ENCODE measurements around the gene ABCG8.

DNA sequence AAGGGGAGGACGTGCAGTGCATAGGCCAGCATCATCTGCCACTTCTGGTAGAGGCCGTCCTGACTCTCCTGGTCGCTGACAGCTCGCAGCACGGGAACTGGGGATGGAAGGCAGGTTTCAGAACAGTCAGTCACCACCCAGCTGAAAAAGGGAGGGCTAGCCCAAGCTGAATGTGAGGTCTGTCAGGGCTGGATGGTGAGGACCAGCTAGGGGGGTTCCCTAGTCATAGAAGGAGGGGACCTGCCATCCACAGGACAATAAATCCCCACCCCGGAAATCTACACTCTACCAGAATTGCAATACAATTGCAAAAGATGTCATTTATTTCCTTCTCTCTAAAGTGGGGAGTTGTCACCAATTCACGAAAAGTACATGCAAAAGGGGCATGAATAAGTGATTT, 15.9 kb upstream of the ABCG8 start:
- TF ChIP-seq POLR2A (conservative IDR thresholded peaks at IDR 0.05) (no peak), ZNF146 (CRISPR knock-in tag; IDR thresholded peaks at IDR 0.05; ENCODE audit: unreplicated experiment) (no peak), MAZ (CRISPR knock-in tag; conservative IDR thresholded peaks at IDR 0.05 in 1 of 2, IDR thresholded peaks at IDR 0.05 in 1 of 2) (no peak), MYC (IDR thresholded peaks at IDR 0.05; ENCODE audit: low read depth, low read length) (no peak), MYC (CRISPR knock-in tag; IDR thresholded peaks at IDR 0.05; ENCODE audit: borderline replicate concordance, low read depth) (no peak), ZNF224 (CRISPR knock-in tag; IDR thresholded peaks at IDR 0.05) (no peak), FOXJ3 (CRISPR knock-in tag; IDR thresholded peaks at IDR 0.05) (no peak), POLR2AphosphoS5 (IDR thresholded peaks at IDR 0.05; ENCODE audit: control insufficient read depth, insufficient read depth, low read depth, low read length) (no peak), ZFP1 (CRISPR knock-in tag; IDR thresholded peaks at IDR 0.05) (no peak), U2AF2 (optimal IDR thresholded peaks at IDR 0.05; ENCODE audit: low read depth, low read length) (no peak)
- TF ChIP-seq, protein P1, sequence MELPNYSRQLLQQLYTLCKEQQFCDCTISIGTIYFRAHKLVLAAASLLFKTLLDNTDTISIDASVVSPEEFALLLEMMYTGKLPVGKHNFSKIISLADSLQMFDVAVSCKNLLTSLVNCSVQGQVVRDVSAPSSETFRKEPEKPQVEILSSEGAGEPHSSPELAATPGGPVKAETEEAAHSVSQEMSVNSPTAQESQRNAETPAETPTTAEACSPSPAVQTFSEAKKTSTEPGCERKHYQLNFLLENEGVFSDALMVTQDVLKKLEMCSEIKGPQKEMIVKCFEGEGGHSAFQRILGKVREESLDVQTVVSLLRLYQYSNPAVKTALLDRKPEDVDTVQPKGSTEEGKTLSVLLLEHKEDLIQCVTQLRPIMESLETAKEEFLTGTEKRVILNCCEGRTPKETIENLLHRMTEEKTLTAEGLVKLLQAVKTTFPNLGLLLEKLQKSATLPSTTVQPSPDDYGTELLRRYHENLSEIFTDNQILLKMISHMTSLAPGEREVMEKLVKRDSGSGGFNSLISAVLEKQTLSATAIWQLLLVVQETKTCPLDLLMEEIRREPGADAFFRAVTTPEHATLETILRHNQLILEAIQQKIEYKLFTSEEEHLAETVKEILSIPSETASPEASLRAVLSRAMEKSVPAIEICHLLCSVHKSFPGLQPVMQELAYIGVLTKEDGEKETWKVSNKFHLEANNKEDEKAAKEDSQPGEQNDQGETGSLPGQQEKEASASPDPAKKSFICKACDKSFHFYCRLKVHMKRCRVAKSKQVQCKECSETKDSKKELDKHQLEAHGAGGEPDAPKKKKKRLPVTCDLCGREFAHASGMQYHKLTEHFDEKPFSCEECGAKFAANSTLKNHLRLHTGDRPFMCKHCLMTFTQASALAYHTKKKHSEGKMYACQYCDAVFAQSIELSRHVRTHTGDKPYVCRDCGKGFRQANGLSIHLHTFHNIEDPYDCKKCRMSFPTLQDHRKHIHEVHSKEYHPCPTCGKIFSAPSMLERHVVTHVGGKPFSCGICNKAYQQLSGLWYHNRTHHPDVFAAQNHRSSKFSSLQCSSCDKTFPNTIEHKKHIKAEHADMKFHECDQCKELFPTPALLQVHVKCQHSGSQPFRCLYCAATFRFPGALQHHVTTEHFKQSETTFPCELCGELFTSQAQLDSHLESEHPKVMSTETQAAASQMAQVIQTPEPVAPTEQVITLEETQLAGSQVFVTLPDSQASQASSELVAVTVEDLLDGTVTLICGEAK (IDR thresholded peaks at IDR 0.05), result no peak
- TF ChIP-seq, protein P1 (CRISPR knock-in tag; IDR thresholded peaks at IDR 0.05), result no peak
- TF ChIP-seq, protein P2, sequence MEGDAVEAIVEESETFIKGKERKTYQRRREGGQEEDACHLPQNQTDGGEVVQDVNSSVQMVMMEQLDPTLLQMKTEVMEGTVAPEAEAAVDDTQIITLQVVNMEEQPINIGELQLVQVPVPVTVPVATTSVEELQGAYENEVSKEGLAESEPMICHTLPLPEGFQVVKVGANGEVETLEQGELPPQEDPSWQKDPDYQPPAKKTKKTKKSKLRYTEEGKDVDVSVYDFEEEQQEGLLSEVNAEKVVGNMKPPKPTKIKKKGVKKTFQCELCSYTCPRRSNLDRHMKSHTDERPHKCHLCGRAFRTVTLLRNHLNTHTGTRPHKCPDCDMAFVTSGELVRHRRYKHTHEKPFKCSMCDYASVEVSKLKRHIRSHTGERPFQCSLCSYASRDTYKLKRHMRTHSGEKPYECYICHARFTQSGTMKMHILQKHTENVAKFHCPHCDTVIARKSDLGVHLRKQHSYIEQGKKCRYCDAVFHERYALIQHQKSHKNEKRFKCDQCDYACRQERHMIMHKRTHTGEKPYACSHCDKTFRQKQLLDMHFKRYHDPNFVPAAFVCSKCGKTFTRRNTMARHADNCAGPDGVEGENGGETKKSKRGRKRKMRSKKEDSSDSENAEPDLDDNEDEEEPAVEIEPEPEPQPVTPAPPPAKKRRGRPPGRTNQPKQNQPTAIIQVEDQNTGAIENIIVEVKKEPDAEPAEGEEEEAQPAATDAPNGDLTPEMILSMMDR (IDR thresholded peaks at IDR 0.05 in 2 of 3, conservative IDR thresholded peaks at IDR 0.05 in 1 of 3; ENCODE audit: insufficient read depth in 2 of 3, low read depth in 1 of 3, low read length in 3 of 3), result no peak
- TF ChIP-seq, protein P3, sequence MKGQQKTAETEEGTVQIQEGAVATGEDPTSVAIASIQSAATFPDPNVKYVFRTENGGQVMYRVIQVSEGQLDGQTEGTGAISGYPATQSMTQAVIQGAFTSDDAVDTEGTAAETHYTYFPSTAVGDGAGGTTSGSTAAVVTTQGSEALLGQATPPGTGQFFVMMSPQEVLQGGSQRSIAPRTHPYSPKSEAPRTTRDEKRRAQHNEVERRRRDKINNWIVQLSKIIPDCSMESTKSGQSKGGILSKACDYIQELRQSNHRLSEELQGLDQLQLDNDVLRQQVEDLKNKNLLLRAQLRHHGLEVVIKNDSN (CRISPR knock-in tag; IDR thresholded peaks at IDR 0.05), result no peak
- TF ChIP-seq, protein P4, sequence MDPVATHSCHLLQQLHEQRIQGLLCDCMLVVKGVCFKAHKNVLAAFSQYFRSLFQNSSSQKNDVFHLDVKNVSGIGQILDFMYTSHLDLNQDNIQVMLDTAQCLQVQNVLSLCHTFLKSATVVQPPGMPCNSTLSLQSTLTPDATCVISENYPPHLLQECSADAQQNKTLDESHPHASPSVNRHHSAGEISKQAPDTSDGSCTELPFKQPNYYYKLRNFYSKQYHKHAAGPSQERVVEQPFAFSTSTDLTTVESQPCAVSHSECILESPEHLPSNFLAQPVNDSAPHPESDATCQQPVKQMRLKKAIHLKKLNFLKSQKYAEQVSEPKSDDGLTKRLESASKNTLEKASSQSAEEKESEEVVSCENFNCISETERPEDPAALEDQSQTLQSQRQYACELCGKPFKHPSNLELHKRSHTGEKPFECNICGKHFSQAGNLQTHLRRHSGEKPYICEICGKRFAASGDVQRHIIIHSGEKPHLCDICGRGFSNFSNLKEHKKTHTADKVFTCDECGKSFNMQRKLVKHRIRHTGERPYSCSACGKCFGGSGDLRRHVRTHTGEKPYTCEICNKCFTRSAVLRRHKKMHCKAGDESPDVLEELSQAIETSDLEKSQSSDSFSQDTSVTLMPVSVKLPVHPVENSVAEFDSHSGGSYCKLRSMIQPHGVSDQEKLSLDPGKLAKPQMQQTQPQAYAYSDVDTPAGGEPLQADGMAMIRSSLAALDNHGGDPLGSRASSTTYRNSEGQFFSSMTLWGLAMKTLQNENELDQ (CRISPR knock-in tag; IDR thresholded peaks at IDR 0.05; ENCODE audit: borderline replicate concordance), result no peak
- TF ChIP-seq, protein P5, sequence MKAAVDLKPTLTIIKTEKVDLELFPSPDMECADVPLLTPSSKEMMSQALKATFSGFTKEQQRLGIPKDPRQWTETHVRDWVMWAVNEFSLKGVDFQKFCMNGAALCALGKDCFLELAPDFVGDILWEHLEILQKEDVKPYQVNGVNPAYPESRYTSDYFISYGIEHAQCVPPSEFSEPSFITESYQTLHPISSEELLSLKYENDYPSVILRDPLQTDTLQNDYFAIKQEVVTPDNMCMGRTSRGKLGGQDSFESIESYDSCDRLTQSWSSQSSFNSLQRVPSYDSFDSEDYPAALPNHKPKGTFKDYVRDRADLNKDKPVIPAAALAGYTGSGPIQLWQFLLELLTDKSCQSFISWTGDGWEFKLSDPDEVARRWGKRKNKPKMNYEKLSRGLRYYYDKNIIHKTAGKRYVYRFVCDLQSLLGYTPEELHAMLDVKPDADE (conservative IDR thresholded peaks at IDR 0.05; ENCODE audit: control insufficient read depth, low read depth, low read length), result no peak

Data from K562 (cell line).